ENCODE results near the gene PHF1.
A peak's percentile ranks its signal among the peaks of the same experiment; 100 is the strongest.

Gene PHF1

GRCh38 chr6:33428224-33428965, 17.6 kb downstream of the PHF1 start:
- no peaks in the 10 kb centered on the region for H3K27me3 ChIP-seq (ENCODE audit: control insufficient read depth, insufficient read depth, low read length)
- H3K9me3 ChIP-seq (ENCODE audit: control insufficient read depth, insufficient read depth, low read depth, low read length) = no peaks in the 10 kb centered on the region
- H3K4me1 ChIP-seq (ENCODE audit: control insufficient read depth, insufficient read depth, low read length) = peaks cover 67% of the 10 kb centered on the region
- peaks cover 17% of the 10 kb centered on the region for H3K36me3 ChIP-seq (ENCODE audit: control insufficient read depth, insufficient read depth, low read length)
- peak overlapping the region; percentile 37 for H3K9ac ChIP-seq (ENCODE audit: low read length)
- peak overlapping the region; percentile 51 for H3K4me3 ChIP-seq (ENCODE audit: low read depth, low read length)
- H3K27ac ChIP-seq (ENCODE audit: low read depth, low read length) = no peak overlapping the region

GRCh38 chr6:33428966-33429749, 18.3 kb downstream of the PHF1 start:
- Histone ChIP-seq H3K4me1 (ENCODE audit: control insufficient read depth, insufficient read depth, low read length) (peaks cover 73% of the 10 kb centered on the region), H3K36me3 (ENCODE audit: control insufficient read depth, insufficient read depth, low read length) (peaks cover 9% of the 10 kb centered on the region), H3K4me3 (ENCODE audit: low read depth, low read length) (peak overlapping the region; percentile 51; the same call in 1 of the 2 replicates), H3K27ac (ENCODE audit: low read depth, low read length) (no peak overlapping the region), H3K27me3 (ENCODE audit: control insufficient read depth, insufficient read depth, low read length) (no peaks in the 10 kb centered on the region), H3K9ac (ENCODE audit: low read length) (no peak overlapping the region), H3K9me3 (ENCODE audit: control insufficient read depth, insufficient read depth, low read depth, low read length) (no peaks in the 10 kb centered on the region)

GRCh38 chr6:33429750-33430052, 18.9 kb downstream of the PHF1 start:
- no peak overlapping the region for H3K27ac ChIP-seq (ENCODE audit: low read depth, low read length)
- H3K4me3 ChIP-seq (ENCODE audit: low read depth, low read length) = no peak overlapping the region
- no peak overlapping the region for H3K9ac ChIP-seq (ENCODE audit: low read length)
- H3K27me3 ChIP-seq (ENCODE audit: control insufficient read depth, insufficient read depth, low read length) = no peaks in the 10 kb centered on the region
- no peaks in the 10 kb centered on the region for H3K9me3 ChIP-seq (ENCODE audit: control insufficient read depth, insufficient read depth, low read depth, low read length)
- H3K36me3 ChIP-seq (ENCODE audit: control insufficient read depth, insufficient read depth, low read length) = peaks cover 4% of the 10 kb centered on the region; the same call in 1 of the 2 replicates
- H3K4me1 ChIP-seq (ENCODE audit: control insufficient read depth, insufficient read depth, low read length) = peaks cover 71% of the 10 kb centered on the region

GRCh38 chr6:33430334-33430733, 19.5 kb downstream of the PHF1 start:
- Histone ChIP-seq H3K36me3 (ENCODE audit: control insufficient read depth, insufficient read depth, low read length) (peaks cover 6% of the 10 kb centered on the region), H3K9ac (ENCODE audit: low read length) (no peak overlapping the region), H3K4me3 (ENCODE audit: low read depth, low read length) (peak overlapping the region; percentile 79), H3K27ac (ENCODE audit: low read depth, low read length) (0 out of 2 replicates have a peak overlapping the region, but pooled peaks have one; percentile 1), H3K9me3 (ENCODE audit: control insufficient read depth, insufficient read depth, low read depth, low read length) (no peaks in the 10 kb centered on the region), H3K4me1 (ENCODE audit: control insufficient read depth, insufficient read depth, low read length) (peaks cover 65% of the 10 kb centered on the region), H3K27me3 (ENCODE audit: control insufficient read depth, insufficient read depth, low read length) (no peaks in the 10 kb centered on the region)

- Histone ChIP-seq H3K9me3 (ENCODE audit: control insufficient read depth, insufficient read depth, low read depth, low read length) (no peaks in the 10 kb centered on the region), H3K27ac (ENCODE audit: low read depth, low read length) (peak overlapping the region; percentile 98), H3K9ac (ENCODE audit: low read length) (peak overlapping the region; percentile 88), H3K4me1 (ENCODE audit: control insufficient read depth, insufficient read depth, low read length) (peaks cover 65% of the 10 kb centered on the region), H3K27me3 (ENCODE audit: control insufficient read depth, insufficient read depth, low read length) (no peaks in the 10 kb centered on the region), H3K36me3 (ENCODE audit: control insufficient read depth, insufficient read depth, low read length) (peaks cover 14% of the 10 kb centered on the region), H3K4me3 (ENCODE audit: low read depth, low read length) (peak overlapping the region; percentile 79)
Measured at GRCh38 chr6:33430991-33431879, 20.4 kb downstream of the PHF1 start.

- Histone ChIP-seq H3K27ac (ENCODE audit: low read depth, low read length) (peak overlapping the region; percentile 98), H3K36me3 (ENCODE audit: control insufficient read depth, insufficient read depth, low read length) (peaks cover 22% of the 10 kb centered on the region), H3K4me3 (ENCODE audit: low read depth, low read length) (peak overlapping the region; percentile 79), H3K27me3 (ENCODE audit: control insufficient read depth, insufficient read depth, low read length) (no peaks in the 10 kb centered on the region), H3K9me3 (ENCODE audit: control insufficient read depth, insufficient read depth, low read depth, low read length) (no peaks in the 10 kb centered on the region), H3K9ac (ENCODE audit: low read length) (peak overlapping the region; percentile 88), H3K4me1 (ENCODE audit: control insufficient read depth, insufficient read depth, low read length) (peaks cover 63% of the 10 kb centered on the region)
Measured at GRCh38 chr6:33431880-33432541, 21.2 kb downstream of the PHF1 start.

- Histone ChIP-seq H3K9me3 (ENCODE audit: control insufficient read depth, insufficient read depth, low read depth, low read length) (no peaks in the 10 kb centered on the region), H3K4me1 (ENCODE audit: control insufficient read depth, insufficient read depth, low read length) (peaks cover 58% of the 10 kb centered on the region), H3K9ac (ENCODE audit: low read length) (peak overlapping the region; percentile 88), H3K27ac (ENCODE audit: low read depth, low read length) (peak overlapping the region; percentile 98; the same call in 1 of the 2 replicates), H3K4me3 (ENCODE audit: low read depth, low read length) (peak overlapping the region; percentile 79), H3K27me3 (ENCODE audit: control insufficient read depth, insufficient read depth, low read length) (no peaks in the 10 kb centered on the region), H3K36me3 (ENCODE audit: control insufficient read depth, insufficient read depth, low read length) (peaks cover 27% of the 10 kb centered on the region)
Measured at GRCh38 chr6:33432546-33432945, 21.7 kb downstream of the PHF1 start.

GRCh38 chr6:33433001-33433543, 22.3 kb downstream of the PHF1 start:
- Histone ChIP-seq H3K9me3 (ENCODE audit: control insufficient read depth, insufficient read depth, low read depth, low read length) (no peaks in the 10 kb centered on the region), H3K36me3 (ENCODE audit: control insufficient read depth, insufficient read depth, low read length) (peaks cover 32% of the 10 kb centered on the region), H3K4me1 (ENCODE audit: control insufficient read depth, insufficient read depth, low read length) (peaks cover 58% of the 10 kb centered on the region), H3K27me3 (ENCODE audit: control insufficient read depth, insufficient read depth, low read length) (no peaks in the 10 kb centered on the region), H3K9ac (ENCODE audit: low read length) (peak overlapping the region; percentile 88), H3K27ac (ENCODE audit: low read depth, low read length) (peak overlapping the region; percentile 41; the same call in 1 of the 2 replicates), H3K4me3 (ENCODE audit: low read depth, low read length) (peak overlapping the region; percentile 79)

GRCh38 chr6:33433544-33434191, 22.9 kb downstream of the PHF1 start:
- Histone ChIP-seq H3K9me3 (ENCODE audit: control insufficient read depth, insufficient read depth, low read depth, low read length) (no peaks in the 10 kb centered on the region), H3K27ac (ENCODE audit: low read depth, low read length) (peak overlapping the region; percentile 68; the same call in 1 of the 2 replicates), H3K27me3 (ENCODE audit: control insufficient read depth, insufficient read depth, low read length) (no peaks in the 10 kb centered on the region), H3K9ac (ENCODE audit: low read length) (peak overlapping the region; percentile 88), H3K36me3 (ENCODE audit: control insufficient read depth, insufficient read depth, low read length) (peaks cover 38% of the 10 kb centered on the region), H3K4me1 (ENCODE audit: control insufficient read depth, insufficient read depth, low read length) (peaks cover 53% of the 10 kb centered on the region), H3K4me3 (ENCODE audit: low read depth, low read length) (peak overlapping the region; percentile 79)

- Histone ChIP-seq H3K9me3 (ENCODE audit: control insufficient read depth, insufficient read depth, low read depth, low read length) (no peaks in the 10 kb centered on the region), H3K27me3 (ENCODE audit: control insufficient read depth, insufficient read depth, low read length) (no peaks in the 10 kb centered on the region), H3K4me3 (ENCODE audit: low read depth, low read length) (no peak overlapping the region), H3K4me1 (ENCODE audit: control insufficient read depth, insufficient read depth, low read length) (peaks cover 40% of the 10 kb centered on the region), H3K9ac (ENCODE audit: low read length) (no peak overlapping the region), H3K27ac (ENCODE audit: low read depth, low read length) (peak overlapping the region; percentile 15; the same call in 1 of the 2 replicates), H3K36me3 (ENCODE audit: control insufficient read depth, insufficient read depth, low read length) (peaks cover 49% of the 10 kb centered on the region)
Measured at GRCh38 chr6:33434961-33435360, 24.1 kb downstream of the PHF1 start.
